CD4-positive, alpha-beta T cell treated with Interleukin-17A for 1 hour (primary cell): ENCODE measurements around the gene FAM83F.

Source experiments
- DNase-seq: peaks from one replicate; pipeline ENCODE4 v3.0.0-alpha.2; 2020

The FAM83F gene

GRCh38 chr22:40039482-40040115 lies 44.8 kb downstream of the FAM83F start:
- DNase-seq = no peak

- DNase-seq = no peak
These were observed 46.2 kb downstream of the FAM83F start for GRCh38 chr22:40040927-40041326.

GRCh38 chr22:40041366-40042137 lies 46.8 kb downstream of the FAM83F start:
- DNase-seq = no peak

- no peak for DNase-seq
These were observed 47.6 kb downstream of the FAM83F start for GRCh38 chr22:40042312-40042711.

- no peak for DNase-seq
These were observed 48.3 kb downstream of the FAM83F start for GRCh38 chr22:40043081-40043480.

GRCh38 chr22:40043793-40044101 lies 49.0 kb downstream of the FAM83F start:
- DNase-seq = no peak

GRCh38 chr22:40044102-40044869 lies 49.5 kb downstream of the FAM83F start:
- peak; percentile 100 for DNase-seq

GRCh38 chr22:40044870-40045834 lies 50.4 kb downstream of the FAM83F start:
- peak; percentile 82 for DNase-seq

- DNase-seq = no peak
These were observed 51.4 kb downstream of the FAM83F start for GRCh38 chr22:40046126-40046525.

GRCh38 chr22:40050258-40050657 lies 55.5 kb downstream of the FAM83F start:
- DNase-seq = no peak

- no peak for DNase-seq
These were observed 56.6 kb downstream of the FAM83F start for GRCh38 chr22:40051322-40051721.

GRCh38 chr22:40053460-40053859 lies 58.7 kb downstream of the FAM83F start:
- DNase-seq = no peak

GRCh38 chr22:40054486-40054885 lies 59.7 kb downstream of the FAM83F start:
- no peak for DNase-seq

GRCh38 chr22:40055143-40055883 lies 60.6 kb downstream of the FAM83F start:
- peak; percentile 77 for DNase-seq

GRCh38 chr22:40056154-40056553 lies 61.4 kb downstream of the FAM83F start:
- DNase-seq = no peak

GRCh38 chr22:40056559-40056958 lies 61.8 kb downstream of the FAM83F start:
- DNase-seq = no peak

- DNase-seq = no peak
These were observed 62.9 kb downstream of the FAM83F start for GRCh38 chr22:40057652-40058051.

GRCh38 chr22:40058265-40058664 lies 63.5 kb downstream of the FAM83F start:
- DNase-seq = no peak

- no peak for DNase-seq
These were observed 71.2 kb downstream of the FAM83F start for GRCh38 chr22:40065981-40066380.

GRCh38 chr22:40067639-40068038 lies 72.9 kb downstream of the FAM83F start:
- no peak for DNase-seq

GRCh38 chr22:40070701-40071100 lies 75.9 kb downstream of the FAM83F start:
- DNase-seq = no peak

- DNase-seq = no peak
These were observed 77.0 kb downstream of the FAM83F start for GRCh38 chr22:40071720-40072119.
